ENCODE data around the gene SEC14L2.
"Not testable (repeated sequence)": the region's sequence is repeated elsewhere in the genome, so short reads cannot be mapped to it uniquely, and the experiment has no call there.

SEC14L2 gene

DNA sequence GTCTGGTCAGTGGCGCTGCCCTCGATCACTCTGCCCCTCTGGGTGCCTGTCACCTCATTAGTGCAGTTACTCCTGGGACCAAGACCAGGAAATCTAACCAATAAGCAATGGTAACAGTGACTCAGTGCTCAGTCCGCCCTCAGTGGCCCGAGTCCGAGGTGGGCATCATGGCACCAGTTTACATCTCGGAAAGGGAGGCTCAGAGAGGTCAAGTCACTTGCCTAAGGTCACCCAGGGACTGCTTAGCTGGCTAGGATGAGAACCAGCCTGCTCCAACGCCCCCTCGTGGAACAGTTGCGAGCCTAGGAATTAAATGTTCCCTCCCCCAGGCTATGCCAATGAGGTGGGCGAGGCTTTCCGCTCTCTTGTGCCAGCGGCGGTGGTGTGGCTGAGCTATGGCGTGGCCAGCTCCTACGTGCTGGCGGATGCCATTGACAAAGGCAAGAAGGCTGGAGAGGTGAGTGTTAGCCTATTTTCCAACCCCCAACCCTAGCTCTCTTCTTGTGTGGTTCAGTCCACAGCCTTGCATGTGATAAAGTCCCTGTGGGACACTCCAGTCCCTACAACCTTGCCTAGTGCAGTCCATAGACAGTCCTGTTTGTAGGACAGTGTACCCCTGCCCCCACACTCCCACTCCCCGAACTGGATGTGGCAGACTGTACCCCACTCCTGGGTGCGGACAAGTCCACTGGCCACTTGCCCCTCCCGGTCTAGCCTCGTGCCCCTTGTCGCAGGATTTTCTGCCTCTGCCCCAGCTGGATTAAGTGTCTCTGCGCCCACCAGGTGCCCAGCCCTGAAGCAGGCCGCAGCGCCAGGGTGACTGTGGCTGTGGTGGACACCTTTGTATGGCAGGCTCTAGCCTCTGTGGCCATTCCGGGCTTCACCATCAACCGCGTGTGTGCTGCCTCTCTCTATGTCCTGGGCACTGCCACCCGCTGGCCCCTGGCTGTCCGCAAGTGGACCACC lies 29.9 kb downstream of the SEC14L2 start:
- peak; percentile 85 for DNase-seq (ENCODE audit: low spot score)

DNA sequence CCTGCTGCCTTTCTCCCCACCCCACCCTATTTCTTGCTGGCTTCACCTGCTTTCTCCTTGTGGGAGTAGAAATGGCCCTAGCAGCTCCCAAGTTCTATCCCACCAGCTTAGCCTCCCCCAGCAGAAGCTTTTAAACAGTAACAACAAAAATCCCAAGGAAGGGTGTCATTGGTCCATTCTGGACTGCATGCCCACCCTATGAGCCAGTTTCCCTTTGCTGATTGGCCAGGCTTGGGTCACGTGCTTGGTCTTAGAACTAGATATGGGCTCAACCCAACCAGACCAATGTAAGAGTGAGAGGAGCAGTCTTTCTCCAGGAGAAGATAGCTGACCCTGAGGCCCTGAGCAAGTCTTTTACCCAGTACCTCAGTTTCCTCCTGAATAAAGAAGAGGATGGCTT lies 31.1 kb downstream of the SEC14L2 start:
- no peak for DNase-seq (ENCODE audit: low spot score)

DNA sequence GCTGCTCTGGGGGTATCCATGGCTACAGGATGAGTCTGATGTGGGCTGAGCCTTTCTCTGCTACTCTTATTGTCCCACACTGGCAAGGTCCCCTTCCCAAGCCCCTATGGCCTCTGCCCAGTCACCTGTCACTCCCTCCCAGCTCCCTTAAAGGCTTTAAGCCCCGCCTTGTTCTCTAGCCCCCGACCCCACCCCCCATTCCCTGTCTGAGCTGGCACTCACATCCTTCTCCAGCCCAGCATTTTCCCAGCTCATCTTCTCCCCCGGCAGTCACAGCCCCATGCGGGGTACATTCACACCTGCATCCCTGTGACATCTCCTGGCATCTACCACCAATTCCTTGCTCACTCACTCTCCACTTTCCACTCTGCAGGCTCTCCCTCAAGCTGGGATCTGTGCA lies 33.1 kb downstream of the SEC14L2 start:
- DNase-seq (ENCODE audit: low spot score) = no peak

DNA sequence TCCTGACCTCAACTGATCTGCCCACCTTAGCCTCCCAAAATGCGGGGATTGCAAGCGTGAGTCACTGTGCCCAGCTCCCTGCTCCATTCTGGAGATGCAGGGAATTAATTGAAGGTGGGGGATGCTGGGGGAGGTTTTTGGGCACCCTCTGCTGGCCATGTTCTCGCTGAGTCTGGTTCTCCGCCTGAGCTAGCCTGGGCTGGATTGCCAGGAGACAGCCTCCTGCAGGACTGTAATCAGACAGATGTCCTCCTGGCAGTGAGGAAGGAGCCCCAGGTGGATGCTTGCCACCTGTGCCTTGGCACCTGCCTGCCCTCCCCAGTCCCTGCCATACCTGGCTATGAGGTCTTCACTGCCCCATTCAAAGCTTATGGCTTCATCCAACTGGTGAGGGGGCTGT lies 34.1 kb downstream of the SEC14L2 start:
- DNase-seq (ENCODE audit: low spot score) = no peak

DNA sequence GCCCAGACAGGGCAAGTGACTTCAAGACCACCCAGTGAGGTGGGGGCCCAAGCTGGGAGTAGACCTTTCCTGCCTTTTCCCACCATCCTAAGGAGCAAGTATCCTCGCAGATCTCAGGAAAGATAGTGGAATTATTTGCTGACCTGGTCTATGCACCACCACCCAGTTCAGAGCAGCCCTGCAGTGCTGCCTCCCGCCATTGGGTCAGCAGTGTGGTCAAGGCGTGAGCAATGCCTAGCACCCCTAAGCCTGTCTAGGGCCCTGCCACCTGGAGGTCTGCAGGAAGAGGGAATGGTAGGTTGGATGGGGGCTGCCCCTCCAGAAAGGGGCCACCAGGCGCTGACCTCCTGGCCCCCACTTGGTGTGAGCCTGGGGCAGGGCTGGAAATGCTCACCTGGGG lies 35.3 kb downstream of the SEC14L2 start:
- DNase-seq (ENCODE audit: low spot score) = no peak

DNA sequence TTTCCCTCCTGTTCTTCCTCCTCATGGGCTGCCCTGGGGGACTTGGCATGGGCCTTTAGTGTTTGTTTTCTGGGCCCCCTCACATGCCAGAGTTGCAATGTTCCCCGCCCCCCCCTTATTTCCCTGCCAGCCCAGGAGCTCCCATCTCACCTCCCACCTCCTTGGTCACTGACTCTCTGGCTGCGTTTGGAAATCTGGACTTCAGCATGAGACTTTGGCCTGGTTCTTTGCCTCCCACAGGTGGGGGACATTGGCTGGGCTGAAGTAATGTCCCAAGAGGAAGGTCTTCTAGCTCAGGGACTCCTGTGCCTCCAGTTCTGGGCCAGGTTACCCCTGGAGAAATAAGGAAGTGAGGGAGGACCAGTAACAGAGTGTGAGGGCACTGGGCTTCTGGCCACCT lies 35.7 kb downstream of the SEC14L2 start:
- no peak for DNase-seq (ENCODE audit: low spot score)

DNA sequence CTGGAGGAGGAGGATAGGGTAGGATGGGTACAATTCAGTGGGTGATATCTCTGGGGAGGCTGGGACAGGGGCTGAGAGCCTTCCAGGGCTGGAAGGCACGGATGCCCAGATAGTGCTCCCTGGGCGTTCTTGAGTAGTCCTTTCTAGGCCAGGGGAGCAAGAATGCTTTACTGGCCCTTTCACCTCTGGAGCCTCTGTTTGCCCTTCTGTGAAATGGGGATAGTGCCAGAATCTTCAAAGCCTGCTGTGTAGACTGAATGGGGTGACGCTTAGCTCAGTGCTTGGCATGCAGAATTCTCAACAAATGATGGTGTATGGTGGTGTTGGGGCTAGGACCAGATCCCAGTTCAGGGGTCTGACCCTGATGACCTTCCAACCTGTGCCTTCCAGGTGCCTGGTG lies 36.4 kb downstream of the SEC14L2 start:
- no peak for DNase-seq (ENCODE audit: low spot score)

DNA sequence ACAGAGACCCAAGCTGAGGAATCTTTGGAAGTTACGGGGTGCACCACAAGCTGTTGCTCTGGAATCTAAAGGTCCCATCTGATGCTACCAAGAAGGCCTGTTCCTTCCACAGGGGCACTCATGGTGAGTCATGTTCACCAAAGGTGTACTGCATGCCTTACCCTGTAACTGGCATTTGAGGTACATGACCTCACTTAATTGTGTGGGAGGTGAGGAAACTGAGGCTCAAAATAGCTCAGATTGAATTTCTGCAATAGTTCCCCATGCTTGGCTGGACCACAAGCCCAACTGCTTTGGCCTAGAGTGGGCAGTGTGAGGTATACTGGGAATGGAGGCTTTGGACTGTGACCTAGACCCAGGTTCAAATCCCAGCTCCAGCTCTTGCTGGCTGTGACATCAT lies 37.0 kb downstream of the SEC14L2 start:
- DNase-seq (ENCODE audit: low spot score) = no peak

DNA sequence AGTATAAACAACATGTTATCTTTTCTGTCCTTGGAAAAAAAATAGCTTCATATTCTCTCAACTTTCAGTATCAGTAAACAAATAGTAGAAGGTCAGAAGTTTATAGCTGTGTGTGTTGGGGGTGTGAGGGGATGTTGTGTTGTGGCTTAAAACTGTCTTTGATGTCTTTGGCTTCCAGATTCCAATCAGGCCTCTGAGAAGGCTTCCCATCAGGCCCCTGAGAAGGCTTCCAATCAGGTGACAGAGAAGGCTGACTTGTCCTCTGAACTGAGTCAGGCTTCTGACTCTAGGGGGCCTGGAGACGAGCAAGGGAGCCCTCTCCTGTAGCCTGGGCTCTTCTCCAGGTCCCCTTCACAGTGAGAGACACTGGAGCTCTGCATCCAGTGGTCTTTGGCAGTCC lies 38.0 kb downstream of the SEC14L2 start:
- no peak for DNase-seq (ENCODE audit: low spot score)

DNA sequence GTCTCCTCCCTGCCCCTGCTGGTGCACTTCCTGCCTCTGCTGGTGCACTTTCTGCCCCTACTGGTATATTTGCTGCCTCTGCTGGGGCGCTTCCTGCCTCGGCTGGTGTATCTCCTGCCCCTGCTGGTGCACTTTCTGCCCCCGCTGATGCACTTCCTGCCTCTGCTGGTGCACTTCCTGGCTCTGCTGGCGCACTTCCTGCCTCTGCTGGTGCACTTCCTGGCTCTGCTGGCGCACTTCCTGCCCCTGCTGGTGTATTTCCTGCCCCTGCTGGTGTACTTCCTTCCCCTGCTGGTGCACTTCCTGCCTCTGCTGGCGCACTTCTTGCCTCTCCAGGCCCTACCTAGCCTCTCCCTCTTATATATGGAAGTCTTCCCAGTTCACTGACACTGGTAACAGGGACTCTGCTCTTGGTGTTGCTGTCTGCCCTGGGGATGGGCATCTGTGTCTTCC lies 38.9 kb downstream of the SEC14L2 start:
- DNase-seq (ENCODE audit: low spot score) = no peak

DNA sequence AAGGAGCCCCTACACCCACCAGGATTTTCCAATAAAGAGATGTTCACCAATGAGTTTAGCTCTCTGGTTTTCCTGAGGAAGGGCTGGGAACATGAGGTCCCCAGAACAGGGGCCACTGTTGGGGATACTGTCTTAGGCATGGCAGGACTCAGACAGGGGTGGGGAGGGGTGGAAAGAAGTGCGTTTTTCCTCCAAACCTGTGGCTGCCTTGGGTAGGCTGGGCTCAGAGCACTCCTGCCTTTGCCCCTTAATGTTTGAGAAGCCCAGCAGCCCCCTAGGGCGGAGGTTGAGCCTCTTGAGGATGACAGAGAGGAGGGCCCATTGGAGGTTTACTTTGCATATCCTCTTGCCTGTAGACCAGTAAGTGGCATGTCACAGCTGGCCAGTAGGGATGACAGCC lies 39.4 kb downstream of the SEC14L2 start:
- no peak for DNase-seq (ENCODE audit: low spot score)

DNA sequence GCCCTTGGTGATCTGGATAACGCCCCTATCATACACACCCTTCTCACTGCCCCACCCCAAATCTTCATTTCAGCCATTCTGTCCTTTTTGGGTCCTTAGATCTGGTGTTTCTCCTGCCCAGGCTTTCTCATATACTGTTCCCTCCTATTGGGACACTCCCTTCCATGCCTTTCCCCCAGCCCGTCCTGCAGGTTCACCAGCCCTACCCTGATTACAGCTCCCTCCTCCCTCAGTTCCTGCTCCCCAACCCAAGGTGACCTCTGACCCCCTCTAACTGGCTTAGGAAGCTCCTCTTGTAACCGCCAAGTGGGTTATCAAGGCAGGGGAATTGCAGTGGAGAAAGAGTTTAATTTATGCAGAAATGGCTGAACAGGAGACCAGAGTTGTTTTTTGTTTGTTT lies 41.7 kb downstream of the SEC14L2 start:
- DNase-seq (ENCODE audit: low spot score) = no peak

DNA sequence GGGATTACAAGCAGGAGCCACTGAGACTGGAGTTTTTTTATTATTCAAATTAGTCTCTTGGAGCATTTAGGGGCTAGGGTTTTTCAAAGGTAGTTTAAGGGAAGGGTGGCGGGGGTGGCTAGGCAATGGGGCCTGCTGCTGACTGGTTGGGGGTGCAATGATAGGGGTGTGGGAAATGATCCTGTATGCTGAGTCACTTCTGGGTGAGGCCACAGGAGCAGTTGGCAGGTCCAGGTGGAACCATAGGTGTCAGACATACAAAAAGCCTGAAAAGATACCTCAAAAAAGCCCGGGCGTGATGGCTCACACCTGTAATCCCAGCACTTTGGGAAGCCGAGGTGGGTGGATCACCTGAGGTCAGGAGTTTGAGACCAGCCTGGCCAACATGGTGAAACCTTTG lies 42.4 kb downstream of the SEC14L2 start:
- no peak for DNase-seq (ENCODE audit: low spot score)

DNA sequence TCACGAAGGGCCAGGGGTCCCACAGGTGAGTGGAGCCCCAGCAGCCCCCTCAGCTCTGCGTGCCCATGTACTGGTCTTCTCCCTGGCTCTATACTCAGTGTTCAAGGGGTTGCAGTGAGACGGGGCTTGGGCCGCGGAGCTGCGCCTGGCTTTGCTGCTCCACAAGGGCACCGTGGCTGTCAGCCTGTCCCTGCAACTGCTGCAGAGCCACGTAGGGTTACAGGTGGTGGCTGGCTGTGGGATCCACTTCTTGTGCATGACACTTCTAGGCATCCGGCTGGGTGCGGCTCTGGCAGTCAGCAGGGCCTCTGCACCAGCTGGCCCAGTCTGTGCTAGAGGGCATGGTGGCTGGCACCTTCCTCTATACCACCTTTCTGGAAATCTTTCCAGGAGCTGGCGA lies 43.0 kb downstream of the SEC14L2 start:
- DNase-seq (ENCODE audit: low spot score) = no peak

DNA sequence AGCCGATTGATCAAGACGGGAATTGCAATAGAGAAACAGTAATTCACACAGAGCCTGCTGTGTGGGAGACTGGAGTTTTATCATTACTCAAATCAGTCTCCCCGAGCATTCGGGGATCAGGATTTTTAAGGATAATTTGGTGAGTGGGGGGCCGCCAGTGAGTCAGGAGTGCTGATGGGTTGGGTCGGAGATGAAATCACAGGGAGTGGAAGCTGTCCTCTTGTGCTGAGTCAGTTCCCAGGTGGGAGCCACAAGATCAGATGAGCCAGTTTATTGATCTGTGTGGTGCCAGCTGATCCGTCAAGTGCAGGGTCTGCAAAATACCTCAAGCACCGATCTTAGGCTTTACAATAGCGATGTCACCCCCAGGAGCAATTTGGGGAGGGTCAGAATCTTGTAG lies 44.3 kb downstream of the SEC14L2 start:
- no peak for DNase-seq (ENCODE audit: low spot score)

DNA sequence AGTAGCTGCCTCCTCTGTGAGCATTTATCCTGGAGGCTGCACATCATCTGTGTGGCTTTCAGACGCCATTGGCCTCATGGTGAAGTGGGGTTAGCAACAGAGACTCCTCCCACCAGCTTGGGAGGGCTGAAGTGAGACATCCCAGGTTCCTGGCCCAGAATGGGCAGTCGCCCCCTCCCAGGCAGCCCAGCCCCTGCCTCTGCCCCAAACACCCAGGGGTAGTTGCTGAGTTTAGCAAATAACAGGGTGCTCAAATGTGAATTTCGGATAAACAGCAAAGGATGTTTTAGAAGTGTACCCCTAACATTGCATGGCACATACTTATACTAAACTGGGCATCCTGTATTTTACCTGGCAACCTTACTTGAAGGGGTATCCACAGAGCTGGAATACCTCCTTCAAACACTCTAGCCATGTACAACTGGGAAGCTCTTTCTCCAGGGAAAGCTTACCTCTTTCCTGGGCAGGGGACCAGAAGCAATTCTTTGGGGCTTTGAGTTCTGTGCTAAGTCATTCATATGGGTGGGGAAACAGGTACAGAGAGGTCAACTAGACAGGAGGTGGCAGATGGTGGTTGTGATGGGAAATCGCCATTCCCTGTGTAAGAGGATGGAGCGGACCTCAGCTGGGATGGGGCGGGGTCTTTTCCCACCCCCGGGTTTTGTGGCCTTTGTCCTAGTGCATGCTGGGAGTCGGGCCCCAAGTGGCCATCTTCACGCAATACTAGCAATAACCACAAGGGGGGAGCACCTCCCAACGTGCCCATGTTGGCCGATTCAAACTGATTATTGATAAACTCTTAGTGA lies 48.0 kb downstream of the SEC14L2 start:
- DNase-seq (ENCODE audit: low spot score) = peak; percentile 81

DNA sequence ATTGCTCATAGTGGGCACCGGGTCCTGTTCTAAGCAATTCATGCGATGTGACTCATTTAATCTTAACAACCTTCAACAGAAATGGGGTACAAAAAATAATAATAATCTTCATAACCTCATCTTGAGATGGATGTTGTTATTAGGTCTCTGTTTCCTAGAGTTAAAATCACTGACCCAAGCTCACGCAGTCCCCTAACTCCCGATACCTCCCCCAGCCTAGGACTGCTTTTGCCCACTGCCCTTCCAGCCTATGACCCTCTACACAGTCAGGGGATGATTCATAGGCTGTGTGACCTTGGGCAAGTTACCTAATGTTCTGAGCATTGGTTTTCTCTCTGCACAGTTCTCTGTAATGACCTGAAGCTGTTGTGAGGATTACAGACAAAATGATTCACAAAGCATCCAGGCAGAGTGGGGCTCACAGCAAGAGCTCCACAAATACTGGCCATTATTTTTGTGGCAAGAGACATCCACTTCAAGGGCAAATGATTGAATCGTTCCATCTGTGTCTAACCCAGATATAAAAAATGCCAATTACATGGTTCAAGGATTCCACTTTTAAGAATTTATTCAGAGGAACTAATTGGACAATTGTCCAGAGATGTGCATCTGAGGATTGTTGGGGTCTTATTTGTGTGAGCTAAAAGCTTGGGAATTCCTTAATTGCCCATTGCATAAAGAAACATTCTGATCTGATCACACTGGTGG lies 48.8 kb downstream of the SEC14L2 start:
- no peak for DNase-seq (ENCODE audit: low spot score)

DNA sequence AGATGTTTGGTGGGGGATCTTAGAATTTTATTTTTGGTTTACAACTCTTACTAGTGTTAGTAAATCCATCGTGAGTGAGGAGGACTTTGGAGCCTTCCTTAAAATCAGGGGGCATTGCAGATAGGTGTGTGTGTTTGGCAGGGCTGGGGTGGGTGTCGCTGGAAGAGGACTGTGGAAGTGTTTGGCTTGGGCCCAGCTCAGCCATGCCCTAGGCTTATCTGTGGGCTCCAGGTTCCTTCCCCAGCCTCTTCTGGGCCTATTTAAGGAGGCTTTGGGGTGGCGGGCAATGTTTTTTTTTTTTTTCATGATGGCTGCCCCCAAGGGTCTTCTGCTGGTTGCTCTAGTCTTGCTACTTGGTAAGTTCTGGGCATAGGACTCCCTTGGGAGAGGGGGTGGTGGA lies 50.8 kb downstream of the SEC14L2 start:
- DNase-seq (ENCODE audit: low spot score) = no peak

DNA sequence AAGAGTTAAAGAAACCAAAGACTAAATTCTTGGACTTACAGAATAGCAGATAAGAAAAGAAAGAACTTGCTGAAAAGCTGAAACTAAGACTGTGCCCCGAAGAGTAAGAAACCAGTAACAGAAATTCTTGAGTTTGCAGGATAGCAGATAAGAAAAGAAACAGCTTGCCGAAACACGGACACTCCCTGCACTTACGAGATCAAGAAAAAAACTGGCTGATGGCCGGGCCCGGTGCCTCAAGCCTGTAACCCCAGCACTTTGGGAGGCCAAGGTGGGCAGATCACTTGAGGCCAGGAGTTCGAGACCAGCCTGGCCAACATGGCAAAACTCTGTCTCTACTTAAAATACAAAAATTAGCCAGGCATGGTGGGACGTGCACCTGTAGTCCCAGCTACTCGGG lies 54.7 kb downstream of the SEC14L2 start:
- not testable (repeated sequence) for DNase-seq (ENCODE audit: low spot score)

DNA sequence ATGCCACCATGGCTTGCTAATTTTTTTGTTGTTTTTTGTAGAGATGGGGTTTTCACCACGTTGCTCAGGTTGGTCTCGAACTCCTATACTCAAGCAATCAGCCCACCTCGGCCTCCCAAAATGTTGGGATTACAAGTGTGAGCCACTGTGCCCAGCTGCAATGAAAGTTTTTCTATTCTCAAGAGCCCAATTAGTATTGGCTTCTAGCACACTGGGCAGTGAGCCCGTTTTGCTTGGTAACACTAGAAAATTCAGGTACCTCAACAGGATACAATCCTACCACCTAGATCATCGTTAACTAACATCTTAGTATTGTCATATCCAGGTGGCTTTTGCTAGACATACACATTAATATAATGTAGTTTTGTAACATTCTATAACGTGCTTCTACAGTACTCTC lies 56.0 kb downstream of the SEC14L2 start:
- no peak for DNase-seq (ENCODE audit: low spot score)

DNA sequence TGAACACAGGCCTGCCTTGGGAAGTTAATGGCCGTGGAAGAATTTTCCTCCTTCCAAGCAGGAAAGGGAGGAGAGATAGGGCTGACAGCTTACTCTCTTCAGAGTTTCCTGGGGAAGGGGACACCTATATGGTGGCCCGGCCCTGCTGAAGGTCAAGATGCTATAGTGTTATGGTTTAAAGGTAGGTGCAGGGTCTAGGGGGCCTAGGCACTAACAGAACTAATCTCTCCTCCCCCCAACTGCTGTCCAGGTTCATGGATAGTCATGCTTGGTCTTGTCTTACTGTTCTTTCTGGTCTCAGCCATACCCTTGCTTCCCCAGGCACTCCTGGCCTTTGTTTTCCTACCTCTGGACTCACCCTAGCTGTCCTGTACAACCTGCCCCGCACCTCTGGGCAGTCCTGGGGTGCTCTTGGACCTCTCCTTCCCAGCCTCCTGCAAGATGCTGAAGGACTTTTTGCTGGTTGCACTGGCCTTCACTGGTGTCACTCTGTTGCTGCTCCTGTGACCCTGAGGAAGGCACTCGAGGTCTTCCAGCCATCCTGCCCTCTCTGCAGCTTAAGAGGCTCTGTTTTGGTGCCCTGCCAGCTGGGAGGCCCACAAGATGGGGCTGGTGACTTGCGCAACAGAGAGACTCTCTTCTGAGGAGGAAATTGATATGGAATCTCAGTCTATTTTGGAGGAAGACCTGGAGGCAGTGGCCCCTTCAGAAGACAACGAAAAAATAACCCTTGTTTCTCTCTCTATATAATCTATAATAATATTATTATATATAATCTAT lies 57.1 kb downstream of the SEC14L2 start:
- no peak for DNase-seq (ENCODE audit: low spot score)

Measured in GM03348 (cell line).